H9 (cell line): ENCODE results near the gene GJA8. TPM values are rescaled to one million over a fixed set of nuclear protein-coding genes. Genes with fewer than 3 reads are reported as not detected.
"Not testable (repeated sequence)": the region's sequence is repeated elsewhere in the genome, so short reads cannot be mapped to it uniquely, and the experiment has no call there.

Source experiments
- DNase-seq: peaks from one replicate; pipeline ENCODE4 v3.0.0-alpha.2; 2017
- H2AFZ ChIP-seq: one replicate; pipeline ENCODE4 v1.6.1; 2013; ENCODE audit warnings: mild to moderate bottlenecking, low read length, control low read depth, moderate library complexity
- H2AK5ac ChIP-seq: 2 replicates; pipeline ENCODE4 v1.6.1; 2013; ENCODE audit warnings: low read length, control low read depth, mixed read lengths; ENCODE audit not compliant: insufficient read length
- H2BK120ac ChIP-seq: one replicate; pipeline ENCODE4 v1.6.1; 2013; ENCODE audit warnings: low read depth, mild to moderate bottlenecking, low read length, control low read depth, inconsistent platforms; ENCODE audit not compliant: poor library complexity, severe bottlenecking
- H2BK12ac ChIP-seq: 2 replicates; pipeline ENCODE4 v1.6.1; 2013; ENCODE audit warnings: low read length, control low read depth, mixed read lengths, low read depth; ENCODE audit not compliant: insufficient read length
- H2BK15ac ChIP-seq: 2 replicates; pipeline ENCODE4 v1.6.1; 2013; ENCODE audit warnings: low read depth, low read length, control low read depth
- H2BK20ac ChIP-seq: one replicate; pipeline ENCODE4 v1.6.1; 2013; ENCODE audit warnings: low read depth, mild to moderate bottlenecking, low read length, control low read depth, inconsistent platforms; ENCODE audit not compliant: poor library complexity, severe bottlenecking
- H2BK5ac ChIP-seq: 2 replicates; pipeline ENCODE4 v1.6.1; 2013; ENCODE audit warnings: low read length, control low read depth, mixed read lengths; ENCODE audit not compliant: insufficient read length
- H3K14ac ChIP-seq: 2 replicates; pipeline ENCODE4 v1.6.1; 2013; ENCODE audit warnings: low read length, control low read depth; ENCODE audit not compliant: insufficient read depth
- H3K18ac ChIP-seq: 2 replicates; pipeline ENCODE4 v1.6.1; 2013; ENCODE audit warnings: low read depth, mild to moderate bottlenecking, mixed read lengths, low read length, control low read depth; ENCODE audit not compliant: insufficient read length
- H3K23ac ChIP-seq: 2 replicates; pipeline ENCODE4 v1.6.1; 2013; ENCODE audit warnings: low read length, control low read depth, mixed read lengths, low read depth; ENCODE audit not compliant: insufficient read length
- H3K23me2 ChIP-seq: 2 replicates; pipeline ENCODE4 v1.6.1; 2013; ENCODE audit warnings: low read depth, mild to moderate bottlenecking, mixed read lengths, low read length, control low read depth; ENCODE audit not compliant: insufficient read length, poor library complexity, severe bottlenecking
- H3K27ac ChIP-seq: 2 replicates; pipeline ENCODE4 v1.5.1; 2013; ENCODE audit warnings: low read length, control low read depth, mixed read lengths, low read depth; ENCODE audit not compliant: insufficient read length
- H3K27me3 ChIP-seq: 2 replicates; pipeline ENCODE4 v1.6.1; 2013; ENCODE audit warnings: low read length, control low read depth, inconsistent platforms; ENCODE audit not compliant: insufficient read depth
- H3K4ac ChIP-seq: 2 replicates; pipeline ENCODE4 v1.6.1; 2013; ENCODE audit warnings: low read depth, mild to moderate bottlenecking, control low read depth, inconsistent platforms, low read length, moderate library complexity
- H3K4me1 ChIP-seq: 2 replicates; pipeline ENCODE4 v1.6.1; 2013; ENCODE audit warnings: low read length, control low read depth, inconsistent platforms; ENCODE audit not compliant: insufficient read depth
- H3K4me2 ChIP-seq: 2 replicates; pipeline ENCODE4 v1.6.1; 2013; ENCODE audit warnings: low read length, control low read depth, mixed read lengths; ENCODE audit not compliant: insufficient read length, insufficient read depth
- H3K56ac ChIP-seq: 2 replicates; pipeline ENCODE4 v1.6.1; 2013; ENCODE audit warnings: low read depth, mild to moderate bottlenecking, mixed read lengths, low read length, control low read depth; ENCODE audit not compliant: insufficient read length
- H3K79me1 ChIP-seq: 2 replicates; pipeline ENCODE4 v1.6.1; 2013; ENCODE audit warnings: low read depth, mild to moderate bottlenecking, moderate library complexity, low read length, control low read depth, inconsistent platforms; ENCODE audit not compliant: insufficient read depth, poor library complexity, severe bottlenecking
- H3K79me2 ChIP-seq: 2 replicates; pipeline ENCODE4 v1.6.1; 2013; ENCODE audit warnings: low read length, control low read depth, inconsistent platforms; ENCODE audit not compliant: insufficient read depth
- H3K9ac ChIP-seq: 2 replicates; pipeline ENCODE4 v1.6.1; 2013; ENCODE audit warnings: low read length, control low read depth, mixed read lengths; ENCODE audit not compliant: insufficient read length; ENCODE audit errors: extremely low read depth
- H3K9me3 ChIP-seq: one replicate; pipeline ENCODE4 v1.6.1; 2013; ENCODE audit warnings: low read depth, low read length, inconsistent platforms; ENCODE audit not compliant: control insufficient read depth
- H3T11ph ChIP-seq: one replicate; pipeline ENCODE4 v1.6.1; 2013; ENCODE audit warnings: mild to moderate bottlenecking, low read length, control low read depth, inconsistent platforms
- H4K20me1 ChIP-seq: one replicate; pipeline ENCODE4 v1.6.1; 2013; ENCODE audit not compliant: control insufficient read depth, insufficient read length, insufficient read depth
- H4K5ac ChIP-seq: 2 replicates; pipeline ENCODE4 v1.6.1; 2013; ENCODE audit warnings: low read depth, mild to moderate bottlenecking, mixed read lengths, low read length, control low read depth; ENCODE audit not compliant: insufficient read length
- H4K8ac ChIP-seq: replicated peaks from 2 replicates; pipeline ENCODE4 v1.6.1; 2013; ENCODE audit warnings: low read length, control low read depth, mixed read lengths, low read depth; ENCODE audit not compliant: insufficient read length
- H4K91ac ChIP-seq: 2 replicates; pipeline ENCODE4 v1.6.1; 2013; ENCODE audit warnings: low read depth, mild to moderate bottlenecking, moderate library complexity, mixed read lengths, low read length, control low read depth; ENCODE audit not compliant: insufficient read length
- H3K27ac Mint-ChIP-seq, 3 experiments: 2 replicates in 2 of 3; 3 replicates in 1 of 3; pipeline ENCODE4 v1.8.0; 2020 to 2021; ENCODE audit warnings: mixed read lengths in 3 of 3, mild to moderate bottlenecking in 1 of 3, moderate library complexity in 1 of 3
- H3K27me3 Mint-ChIP-seq: 2 replicates; pipeline ENCODE4 v1.8.0; 2021; ENCODE audit warnings: low read depth, mild to moderate bottlenecking, moderate library complexity, mixed read lengths
- H3K36me3 Mint-ChIP-seq, 3 experiments: 2 replicates in 2 of 3; 3 replicates in 1 of 3; pipeline ENCODE4 v1.8.0; 2020 to 2021; ENCODE audit warnings: low read depth in 3 of 3, mixed read lengths in 3 of 3; ENCODE audit not compliant: insufficient read depth in 1 of 3
- H3K4me1 Mint-ChIP-seq, 2 experiments: 2 replicates each; pipeline ENCODE4 v1.8.0; 2020; ENCODE audit warnings: mixed read lengths in 2 of 2
- H3K4me3 Mint-ChIP-seq, 2 experiments: 2 replicates in 1 of 2; 3 replicates in 1 of 2; pipeline ENCODE4 v1.8.0; 2020 to 2021; ENCODE audit warnings: mild to moderate bottlenecking in 2 of 2, mixed read lengths in 2 of 2, moderate library complexity in 1 of 2
- H3K9me3 Mint-ChIP-seq, 2 experiments: 2 replicates in 1 of 2; 3 replicates in 1 of 2; pipeline ENCODE4 v1.8.0; 2020; ENCODE audit warnings: mild to moderate bottlenecking in 2 of 2, mixed read lengths in 2 of 2, moderate library complexity in 1 of 2
- WGBS: extraction: QIAGEN DNeasy Blood & Tissue Kit; methylation state at CpG from one replicate; pipeline ENCODE4 v1.1.7; 2013; ENCODE audit warnings: missing lambda C conversion rate, low lambda C conversion rate, mixed read lengths; ENCODE audit not compliant: insufficient read length; ENCODE audit errors: extremely low coverage; 5-methylcytosine and 5-hydroxymethylcytosine counted together
- total RNA-seq: library from RNA; stranded (reverse); gene quantifications from 2 replicates; pipeline ENCODE4 v1.2.1, GENCODE V29; 2021

Gene GJA8
- total RNA-seq, 1 experiment from 2014 or later: not detected

DNA sequence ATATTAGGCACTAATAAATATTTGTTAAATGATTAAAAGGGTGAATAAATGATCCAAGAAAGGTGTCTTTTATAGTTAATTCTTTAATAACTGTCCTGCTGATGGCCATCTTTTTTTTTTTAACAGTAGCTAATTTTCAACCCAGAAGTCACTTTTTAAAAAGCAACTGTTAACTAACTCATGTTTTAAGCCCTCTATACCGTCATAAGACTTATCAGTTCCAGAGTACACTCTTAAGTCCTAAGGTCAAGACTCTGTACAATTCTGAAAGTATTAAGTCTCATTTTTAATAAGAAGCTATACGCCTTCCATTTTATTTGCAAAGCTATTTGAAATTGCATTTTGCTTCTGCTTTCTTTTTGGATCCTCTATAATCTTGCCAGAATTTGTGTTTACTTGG, 28.5 kb downstream of the GJA8 start:
- not testable (repeated sequence) for H2AK5ac ChIP-seq, H4K20me1 ChIP-seq, H3K9ac ChIP-seq, H3K4me3 Mint-ChIP-seq, H3K4me2 ChIP-seq, H3K27ac Mint-ChIP-seq, H3T11ph ChIP-seq, H4K91ac ChIP-seq, H2BK120ac ChIP-seq, H3K79me2 ChIP-seq, H3K9me3 ChIP-seq, H3K14ac ChIP-seq, H3K4me1 ChIP-seq, H3K27me3 Mint-ChIP-seq, H4K8ac ChIP-seq, H2BK15ac ChIP-seq, H3K27me3 ChIP-seq, DNase-seq, H3K23ac ChIP-seq, H3K9me3 Mint-ChIP-seq, H3K18ac ChIP-seq, H2BK20ac ChIP-seq, H3K23me2 ChIP-seq, H3K56ac ChIP-seq, H3K27ac ChIP-seq, H2BK12ac ChIP-seq, H3K79me1 ChIP-seq, H2BK5ac ChIP-seq, H3K4ac ChIP-seq, H4K5ac ChIP-seq, H2AFZ ChIP-seq, H3K36me3 Mint-ChIP-seq
- no CpG with 5 or more reads among the region's 2 CpGs for WGBS
- peaks cover 10 to 12% of the 10 kb centered on the region in 2 experiments for H3K4me1 Mint-ChIP-seq

DNA sequence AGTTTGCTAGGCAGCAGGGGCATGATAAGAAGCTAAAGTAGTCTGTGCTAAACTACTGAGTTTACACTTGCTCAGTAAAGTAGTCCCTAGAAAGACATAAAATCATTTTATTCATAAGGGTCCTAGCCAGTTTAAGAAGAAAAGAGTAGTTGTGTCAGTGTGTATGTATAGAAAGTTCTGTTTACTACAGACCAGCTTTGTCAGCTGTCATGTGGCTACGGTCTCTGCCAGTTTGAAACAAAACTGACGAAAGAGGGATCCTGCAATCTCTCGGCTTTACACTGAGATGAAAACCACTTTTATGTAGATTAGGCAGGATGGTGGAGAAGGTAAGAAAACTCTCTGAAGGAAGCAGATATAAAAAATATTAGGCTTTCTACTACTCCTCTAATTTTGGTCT, 32.7 kb downstream of the GJA8 start:
- H2BK15ac ChIP-seq, H3K79me1 ChIP-seq, H3K9me3 Mint-ChIP-seq, H3K36me3 Mint-ChIP-seq, H3T11ph ChIP-seq, H3K27ac ChIP-seq, H4K5ac ChIP-seq, H3K27me3 ChIP-seq, H2BK5ac ChIP-seq, H3K27ac Mint-ChIP-seq, H2AFZ ChIP-seq, DNase-seq, H3K4me1 ChIP-seq, H2AK5ac ChIP-seq, H3K4ac ChIP-seq, H3K23ac ChIP-seq, H3K23me2 ChIP-seq, H3K27me3 Mint-ChIP-seq, H3K9ac ChIP-seq, H2BK20ac ChIP-seq, H3K4me3 Mint-ChIP-seq, H2BK120ac ChIP-seq, H3K18ac ChIP-seq, H3K79me2 ChIP-seq, H4K8ac ChIP-seq, H3K56ac ChIP-seq, H3K9me3 ChIP-seq, H4K91ac ChIP-seq, H4K20me1 ChIP-seq, H3K4me1 Mint-ChIP-seq, H3K14ac ChIP-seq, H2BK12ac ChIP-seq, H3K4me2 ChIP-seq: not testable (repeated sequence)
- WGBS: no CpG with 5 or more reads among the region's 3 CpGs
